C4-2B (cell line): Measurements from ENCODE around the gene NSRP1.

Source experiments
- H3K27ac ChIP-seq: fragments of 450-650 bp; 2 replicates; pipeline ENCODE4 v1.5.1; 2017
- CTCF ChIP-seq: fragments of 450-650 bp; conservative IDR thresholded peaks from 2 replicates; pipeline ENCODE4 v1.5.1; 2017; ENCODE audit warnings: mild to moderate bottlenecking
- ZFX ChIP-seq: fragments of 450-650 bp; IDR thresholded peaks from 2 replicates; pipeline ENCODE4 v1.6.1; 2017

The NSRP1 gene

GRCh38 chr17:30235386-30236296 is 119.0 kb downstream of the NSRP1 start, which contains the start of gene SLC6A4:
Gene SLC6A4 (minus strand): TSS chr17:30235697. CDS start chr17:30221958, 13,739 bp downstream.
- H3K27ac ChIP-seq = no peak within 1 kb of the TSS
- no peak for TF ChIP-seq CTCF
- TF ChIP-seq ZFX = no peak
